C4-2B (cell line): ENCODE data around the gene RETREG2.

Source experiments
- CTCF ChIP-seq: fragments of 450-650 bp; conservative IDR thresholded peaks from 2 replicates; pipeline ENCODE4 v1.5.1; 2017; ENCODE audit warnings: mild to moderate bottlenecking
- ZFX ChIP-seq: fragments of 450-650 bp; IDR thresholded peaks from 2 replicates; pipeline ENCODE4 v1.6.1; 2017

GRCh38 chr2:219174146-219174545 is 3.9 kb upstream of the RETREG2 start:
- TF ChIP-seq CTCF, result no peak
- TF ChIP-seq ZFX, result no peak
